Stimulated activated CD4-positive, alpha-beta T cell treated with anti-CD3 and anti-CD28 coated beads, TNF-alpha, amount 100 ng/mL, for 1 hour (primary cell): ENCODE results near the gene SHC1.
A peak's percentile ranks its signal among the peaks of the same experiment; 100 is the strongest.

Experiments
- DNase-seq, 3 donors: peaks; one replicate each; pipeline ENCODE4 v3.0.0-alpha.2; 2020; ENCODE audit warnings: low read depth in 3 of 3, low spot score in 1 of 3

SHC1 gene

GRCh38 chr1:155009221-155009711 lies 38.7 kb upstream of the SHC1 start:
- no peak for DNase-seq

GRCh38 chr1:155008015-155008941 lies 37.7 kb upstream of the SHC1 start:
- DNase-seq = peak in 1 of 3 donors; percentile 57

GRCh38 chr1:155007251-155007828 lies 36.8 kb upstream of the SHC1 start:
- no peak for DNase-seq

GRCh38 chr1:155006601-155007101 lies 36.1 kb upstream of the SHC1 start:
- no peak for DNase-seq

- no peak for DNase-seq
Observed at GRCh38 chr1:155005076-155006011, 34.8 kb upstream of the SHC1 start.

GRCh38 chr1:155004352-155005075 lies 34.0 kb upstream of the SHC1 start:
- DNase-seq = no peak

GRCh38 chr1:155003766-155004351 lies 33.3 kb upstream of the SHC1 start:
- DNase-seq = no peak

GRCh38 chr1:155003227-155003765 lies 32.7 kb upstream of the SHC1 start:
- DNase-seq = no peak

- no peak for DNase-seq
Observed at GRCh38 chr1:155002464-155003226, 32.1 kb upstream of the SHC1 start, which contains the start of gene ZBTB7B. ZBTB7B (plus strand) TSS chr1:155002802; CDS start chr1:155014661, 11,859 bp downstream.

GRCh38 chr1:155001675-155002463 lies 31.3 kb upstream of the SHC1 start:
- DNase-seq = peak; percentile 94 to 96 (median 96)

GRCh38 chr1:155001425-155001674 lies 30.8 kb upstream of the SHC1 start:
- no peak for DNase-seq

GRCh38 chr1:155000726-155001424 lies 30.3 kb upstream of the SHC1 start:
- peak; percentile 45 to 64 (median 54) for DNase-seq

- DNase-seq = no peak
Observed at GRCh38 chr1:155000411-155000725, 29.8 kb upstream of the SHC1 start.

- DNase-seq = peak in 1 of 3 donors; percentile 61
Observed at GRCh38 chr1:154999571-155000410, 29.2 kb upstream of the SHC1 start.

GRCh38 chr1:154998818-154999570 lies 28.4 kb upstream of the SHC1 start:
- DNase-seq = peak in 1 of 3 donors; percentile 63

- no peak for DNase-seq
Observed at GRCh38 chr1:154998201-154998780, 27.7 kb upstream of the SHC1 start.
